ENCODE measurements around the gene TBC1D1. TPM values are rescaled to one million over a fixed set of nuclear protein-coding genes. Genes with fewer than 3 reads are reported as not detected.

Gene TBC1D1
- total and polyA plus RNA-seq, 2 donors (not counting 1 experiment from before 2014, with no cell fraction given) = 39.7 to 90.0 TPM

- Histone ChIP-seq H4K20me1 (ENCODE audit: control insufficient read depth, extremely low read depth, insufficient read depth, low read length) (no peaks in the 10 kb centered on the region), H3K79me2 (ENCODE audit: control insufficient read depth, insufficient read depth, low read length) (no peaks in the 10 kb centered on the region), H3K4me3 (replicated peaks in 1 of 4; ENCODE audit: control extremely low read depth in 1 of 4, insufficient read depth in 1 of 4, low read depth in 3 of 4, low read length in 4 of 4) (no peak overlapping the region), H3K27me3 (ENCODE audit: control insufficient read depth, insufficient read depth, low read length) (no peaks in the 10 kb centered on the region), H3K36me3 (ENCODE audit: control insufficient read depth, insufficient read depth, low read length) (no peaks in the 10 kb centered on the region), H2AFZ (ENCODE audit: low read length) (no peak overlapping the region), H3K27ac (ENCODE audit: insufficient read depth, low read length) (no peak overlapping the region), H3K4me2 (ENCODE audit: extremely low read depth, insufficient read depth, low read length) (no peak overlapping the region), H3K9me3 (ENCODE audit: control insufficient read depth, insufficient read depth, low read depth, low read length) (no peaks in the 10 kb centered on the region), H3K9ac (ENCODE audit: insufficient read depth, low read length) (no peak overlapping the region), H3K4me1 (ENCODE audit: control insufficient read depth, extremely low read depth, insufficient read depth, low read length) (no peaks in the 10 kb centered on the region)
- DNase-seq (ENCODE audit: low read depth in 2 of 2) = no peak
- no peak for TF ChIP-seq EZH2 (IDR thresholded peaks at IDR 0.05; ENCODE audit: low read length, missing control alignments)
- no peak for TF ChIP-seq CTCF (conservative IDR thresholded peaks at IDR 0.05 in 1 of 2, IDR thresholded peaks at IDR 0.05 in 1 of 2; ENCODE audit: low read depth in 1 of 2, low read length in 2 of 2)
Measured at GRCh38 chr4:38109370-38109769, 218.5 kb downstream of the TBC1D1 start.

- Histone ChIP-seq H3K79me2 (ENCODE audit: control insufficient read depth, insufficient read depth, low read length) (no peaks in the 10 kb centered on the region), H3K36me3 (ENCODE audit: control insufficient read depth, insufficient read depth, low read length) (no peaks in the 10 kb centered on the region), H3K4me3 (replicated peaks in 1 of 4; ENCODE audit: control extremely low read depth in 1 of 4, insufficient read depth in 1 of 4, low read depth in 3 of 4, low read length in 4 of 4) (no peak overlapping the region), H3K4me1 (ENCODE audit: control insufficient read depth, extremely low read depth, insufficient read depth, low read length) (no peaks in the 10 kb centered on the region), H3K9me3 (ENCODE audit: control insufficient read depth, insufficient read depth, low read depth, low read length) (no peaks in the 10 kb centered on the region), H3K4me2 (ENCODE audit: extremely low read depth, insufficient read depth, low read length) (no peak overlapping the region), H2AFZ (ENCODE audit: low read length) (no peak overlapping the region), H4K20me1 (ENCODE audit: control insufficient read depth, extremely low read depth, insufficient read depth, low read length) (no peaks in the 10 kb centered on the region), H3K27me3 (ENCODE audit: control insufficient read depth, insufficient read depth, low read length) (no peaks in the 10 kb centered on the region), H3K27ac (ENCODE audit: insufficient read depth, low read length) (no peak overlapping the region), H3K9ac (ENCODE audit: insufficient read depth, low read length) (no peak overlapping the region)
- TF ChIP-seq CTCF (conservative IDR thresholded peaks at IDR 0.05 in 1 of 2, IDR thresholded peaks at IDR 0.05 in 1 of 2; ENCODE audit: low read depth in 1 of 2, low read length in 2 of 2) = no peak
- no peak for TF ChIP-seq EZH2 (IDR thresholded peaks at IDR 0.05; ENCODE audit: low read length, missing control alignments)
- no peak for DNase-seq (ENCODE audit: low read depth in 2 of 2)
Measured at GRCh38 chr4:38109896-38110295, 219.0 kb downstream of the TBC1D1 start.

- Histone ChIP-seq H3K4me1 (ENCODE audit: control insufficient read depth, extremely low read depth, insufficient read depth, low read length) (no peaks in the 10 kb centered on the region), H3K27me3 (ENCODE audit: control insufficient read depth, insufficient read depth, low read length) (no peaks in the 10 kb centered on the region), H3K27ac (ENCODE audit: insufficient read depth, low read length) (no peak overlapping the region), H3K4me3 (replicated peaks in 1 of 4; ENCODE audit: control extremely low read depth in 1 of 4, insufficient read depth in 1 of 4, low read depth in 3 of 4, low read length in 4 of 4) (no peak overlapping the region), H3K36me3 (ENCODE audit: control insufficient read depth, insufficient read depth, low read length) (no peaks in the 10 kb centered on the region), H3K9ac (ENCODE audit: insufficient read depth, low read length) (no peak overlapping the region), H3K9me3 (ENCODE audit: control insufficient read depth, insufficient read depth, low read depth, low read length) (no peaks in the 10 kb centered on the region), H2AFZ (ENCODE audit: low read length) (no peak overlapping the region), H4K20me1 (ENCODE audit: control insufficient read depth, extremely low read depth, insufficient read depth, low read length) (no peaks in the 10 kb centered on the region), H3K4me2 (ENCODE audit: extremely low read depth, insufficient read depth, low read length) (no peak overlapping the region), H3K79me2 (ENCODE audit: control insufficient read depth, insufficient read depth, low read length) (no peaks in the 10 kb centered on the region)
- TF ChIP-seq EZH2 (IDR thresholded peaks at IDR 0.05; ENCODE audit: low read length, missing control alignments) = no peak
- TF ChIP-seq CTCF (conservative IDR thresholded peaks at IDR 0.05 in 1 of 2, IDR thresholded peaks at IDR 0.05 in 1 of 2; ENCODE audit: low read depth in 1 of 2, low read length in 2 of 2) = no peak
- DNase-seq (ENCODE audit: low read depth in 2 of 2) = no peak
Measured at GRCh38 chr4:38111024-38111423, 220.1 kb downstream of the TBC1D1 start.
